Lower leg skin (tissue), 3 donors: ENCODE measurements around the gene TMEM82.

ENCODE experiments used
- CTCF ChIP-seq, 3 donors: fragments of 450-650 bp; IDR thresholded peaks; one replicate each; pipeline ENCODE4 v1.5.1; 2016; ENCODE audit warnings: antibody characterized with exemption in 3 of 3, mild to moderate bottlenecking in 3 of 3, moderate library complexity in 2 of 3
- POLR2A ChIP-seq, 2 donors: fragments of 450-650 bp; IDR thresholded peaks; one replicate each; pipeline ENCODE4 v1.6.1; 2016 to 2017; ENCODE audit warnings: antibody characterized with exemption in 2 of 2, mild to moderate bottlenecking in 1 of 2, moderate library complexity in 1 of 2

- TF ChIP-seq CTCF (IDR thresholded peaks at IDR 0.05) = no peak
- no peak for TF ChIP-seq POLR2A (IDR thresholded peaks at IDR 0.05)
Measured at GRCh38 chr1:15742339-15742801, at the start of gene TMEM82.
